GM21526 (cell line): ENCODE measurements around the gene IRS4.

ENCODE experiments used
- ATAC-seq: cut with Tn5 transposase; IDR thresholded peaks from one replicate; pipeline ENCODE4 v1.9.1; 2021; ENCODE audit warnings: moderate library complexity; ENCODE audit not compliant: unreplicated experiment, low FRiP score

Gene IRS4

DNA sequence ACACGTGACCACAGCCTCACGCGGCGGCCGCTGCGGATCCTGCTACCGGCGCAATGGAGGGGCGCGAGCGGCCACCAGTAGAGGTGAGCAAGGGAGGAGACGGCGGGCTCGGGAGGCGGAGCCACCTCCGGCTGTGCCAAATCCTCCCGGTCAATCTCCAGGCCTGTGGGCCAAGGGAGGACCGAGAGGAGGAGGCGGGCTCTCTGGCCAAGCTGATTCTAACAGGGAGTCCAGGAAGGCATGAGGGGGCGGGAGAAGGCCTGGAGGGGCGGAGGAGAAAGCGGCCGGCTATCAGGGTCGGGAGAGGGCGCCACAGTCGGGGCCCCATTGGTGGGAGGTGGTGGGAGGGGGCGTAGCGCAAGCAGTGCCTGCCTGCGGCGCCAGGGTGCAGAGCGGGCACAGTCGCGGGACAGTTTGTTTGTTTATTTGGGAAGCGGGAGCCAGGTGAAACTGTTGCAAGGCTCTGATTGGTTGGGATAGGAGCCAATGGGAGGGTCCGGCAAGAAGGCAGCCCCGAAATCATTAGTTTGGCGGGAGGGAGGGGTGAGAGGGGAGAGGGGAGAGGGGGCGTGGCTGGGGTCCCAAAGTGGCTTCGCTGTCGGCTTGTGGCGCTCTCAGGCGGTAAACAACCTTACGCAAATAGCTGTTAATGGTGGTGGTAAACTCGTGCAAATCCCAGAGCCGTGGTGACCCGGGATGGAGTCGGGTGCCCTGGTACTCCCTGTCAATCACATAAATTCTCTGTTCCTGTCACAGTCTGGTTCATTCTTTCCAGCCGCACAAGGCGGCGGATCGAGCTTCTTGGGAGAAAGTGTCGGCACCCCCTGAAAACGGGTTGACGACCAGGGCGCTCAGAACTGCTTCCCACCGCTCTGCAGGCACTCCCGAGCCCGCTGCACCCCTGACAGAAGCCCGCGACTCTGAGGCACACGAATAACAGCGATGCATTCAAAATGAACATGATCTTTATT is at the start of gene IRS4:
Gene IRS4 (minus strand): TSS at position 55 of the 971 bp plus-strand sequence.
- no peak for ATAC-seq

DNA sequence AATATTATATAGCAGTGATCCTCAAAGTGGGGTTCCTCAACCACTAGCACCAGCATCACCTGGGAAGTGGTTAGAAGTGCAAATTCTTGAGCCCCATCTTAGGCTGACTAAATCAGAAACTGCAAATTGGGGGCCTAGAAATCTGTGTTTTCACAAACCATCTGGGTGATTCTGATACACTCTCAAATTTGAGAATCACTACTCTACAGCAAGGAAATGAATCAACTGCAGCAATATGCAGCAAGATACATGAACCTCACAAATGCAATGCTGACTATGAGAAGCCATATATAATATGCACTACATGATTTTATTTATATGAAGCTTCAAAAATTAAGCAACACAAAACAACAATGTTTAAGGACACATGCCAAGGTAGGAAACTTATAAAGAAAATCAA is 36.2 kb upstream of the IRS4 start:
- ATAC-seq = no peak

DNA sequence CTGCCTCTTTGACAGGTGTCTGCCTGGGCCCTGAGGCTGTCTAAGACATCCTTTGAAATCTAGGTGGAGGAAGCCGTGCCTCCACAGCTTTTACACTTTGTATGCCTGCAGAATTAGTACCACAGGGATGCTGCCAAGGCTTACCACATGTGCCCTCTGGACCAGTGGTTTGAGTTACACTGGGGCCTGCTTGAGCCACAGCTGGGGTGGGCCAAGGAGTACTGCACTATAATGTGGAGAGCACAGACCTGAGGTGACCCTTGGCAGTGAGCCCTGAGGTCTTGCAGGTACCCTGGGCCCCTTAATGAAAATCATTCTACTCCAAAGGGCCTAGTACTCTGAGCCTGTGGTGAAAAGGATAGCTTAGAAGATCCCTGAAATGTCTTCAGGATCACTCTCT is 27.2 kb upstream of the IRS4 start:
- ATAC-seq = no peak

DNA sequence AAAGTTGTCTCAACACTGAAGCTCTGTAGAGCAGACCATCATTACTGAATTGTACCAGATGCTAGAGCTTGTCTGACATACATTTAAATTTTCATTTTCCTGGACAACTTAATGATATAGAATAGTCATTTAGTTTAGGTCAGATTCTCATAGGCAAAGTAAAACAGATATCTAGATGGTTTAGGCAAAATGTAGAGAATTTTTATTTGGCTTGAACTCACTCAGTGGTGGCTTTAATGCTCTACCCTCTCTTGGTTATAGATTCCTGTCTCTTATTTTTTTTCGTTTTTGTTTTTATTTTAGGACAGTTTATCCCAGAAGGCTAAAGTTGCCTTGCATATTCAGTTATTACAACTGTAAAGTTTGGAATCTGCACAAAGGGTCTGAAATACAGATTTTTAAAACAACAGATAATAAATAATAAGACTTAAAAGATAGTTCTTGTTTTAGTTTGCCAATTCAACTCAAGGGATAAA is 4.0 kb upstream of the IRS4 start:
- ATAC-seq = no peak

DNA sequence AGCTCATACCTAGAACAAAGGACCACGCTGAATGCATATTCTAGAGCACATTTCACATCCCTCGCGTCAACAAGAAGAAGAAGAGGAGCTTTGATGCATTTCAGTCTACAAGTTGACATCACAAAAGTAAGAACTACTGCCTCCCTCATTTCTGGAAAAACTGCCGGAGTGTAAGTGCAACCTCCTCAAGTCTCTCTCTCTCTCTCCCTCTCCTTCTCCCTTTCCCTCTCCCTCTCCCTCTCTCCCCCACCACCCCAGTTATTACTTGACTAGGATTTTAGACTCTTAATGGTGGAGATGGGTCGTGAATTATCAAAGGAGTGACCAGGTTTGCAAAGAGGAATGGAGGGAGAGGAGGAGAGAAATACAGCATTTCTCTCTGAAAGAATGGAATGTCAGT is 1.4 kb upstream of the IRS4 start:
- no peak for ATAC-seq

DNA sequence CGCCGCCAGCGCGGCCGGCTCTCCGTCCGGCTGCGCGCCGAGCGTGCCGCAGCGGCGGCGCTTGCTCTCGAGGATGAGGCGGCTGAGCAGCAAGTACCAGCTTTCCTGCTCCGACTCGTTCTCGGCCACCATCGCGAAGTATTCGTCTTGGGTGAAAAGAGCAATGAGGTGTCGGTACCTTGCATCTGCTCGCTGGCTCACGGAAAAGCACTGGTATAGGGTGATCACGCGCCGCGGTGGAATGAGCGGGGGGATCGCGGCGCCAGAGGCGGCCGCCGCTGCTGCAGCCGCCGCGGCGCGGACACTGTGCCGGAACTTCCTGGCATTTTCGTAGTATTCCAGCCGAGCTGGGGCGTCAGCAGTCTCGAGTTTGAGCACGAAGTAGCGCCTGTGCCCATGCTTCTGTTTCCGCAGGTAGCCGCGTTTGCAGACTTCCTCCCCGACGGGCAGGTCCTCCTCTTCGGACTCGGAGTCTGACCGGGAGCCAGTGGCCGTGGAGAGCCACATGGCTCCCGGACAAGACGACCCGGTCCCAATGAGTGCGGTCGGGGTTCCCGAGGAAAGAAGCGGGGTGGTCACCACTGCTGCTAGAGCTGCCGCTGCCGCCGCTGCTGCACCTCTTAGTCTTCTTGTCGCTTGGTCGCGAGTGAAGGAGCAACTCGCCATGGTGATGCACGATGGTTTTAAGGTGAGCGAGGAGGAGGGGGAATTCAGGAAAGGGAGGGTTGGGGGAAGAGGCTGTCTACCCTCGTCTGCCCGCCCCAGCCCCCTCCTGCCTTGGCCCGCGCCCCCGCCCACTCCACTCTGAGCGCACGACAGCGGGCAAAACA is 469 bp downstream of the IRS4 start:
- ATAC-seq = no peak

DNA sequence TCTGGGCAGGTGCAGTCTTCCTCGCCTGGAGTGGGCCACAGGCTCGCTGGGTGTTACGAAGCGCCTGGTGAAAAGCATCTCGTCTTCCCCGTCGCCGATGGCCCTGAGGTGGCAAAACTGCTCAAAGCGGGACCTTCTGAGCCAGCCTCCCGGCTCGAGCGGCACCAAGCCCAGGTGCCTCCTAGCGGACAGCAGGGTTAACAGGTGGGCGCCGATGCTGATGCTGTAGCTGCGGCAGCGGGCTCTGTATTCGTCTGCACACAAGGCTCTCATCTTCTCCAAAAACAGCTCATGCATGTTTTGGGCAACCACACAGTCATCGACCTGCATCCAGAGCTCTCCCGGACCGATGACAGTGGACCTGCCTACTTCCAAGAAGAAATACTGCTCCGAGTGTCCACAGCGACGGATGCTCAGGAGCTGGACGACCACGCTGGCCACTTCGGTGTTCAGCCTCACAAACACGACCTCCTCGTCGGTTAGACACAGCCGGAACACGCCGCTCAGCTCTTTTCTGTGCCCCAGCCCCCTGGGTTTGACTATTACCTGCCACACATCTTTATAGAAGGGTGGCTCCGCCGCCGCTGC is 1.2 kb downstream of the IRS4 start:
- peak; percentile 48 for ATAC-seq

DNA sequence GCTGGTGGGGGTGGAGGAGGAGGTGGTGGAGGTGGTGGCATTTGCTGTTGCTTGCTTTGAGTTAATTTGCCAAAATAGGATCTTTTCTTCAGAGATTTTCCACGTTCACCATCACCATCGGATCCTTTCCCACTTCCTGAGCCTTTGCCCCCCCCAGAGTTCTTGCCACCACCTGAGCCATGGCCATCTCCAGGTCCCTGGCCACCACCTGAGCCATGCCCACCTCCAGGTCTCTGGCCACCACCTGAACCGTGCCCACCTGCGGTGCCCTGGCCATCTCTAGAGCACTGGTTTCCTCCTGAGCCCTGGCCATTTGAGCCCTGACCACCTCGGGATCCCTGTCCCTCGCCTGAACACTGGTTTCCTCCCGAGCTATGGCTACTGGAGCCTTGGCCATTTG is 1.9 kb downstream of the IRS4 start:
- ATAC-seq = no peak

DNA sequence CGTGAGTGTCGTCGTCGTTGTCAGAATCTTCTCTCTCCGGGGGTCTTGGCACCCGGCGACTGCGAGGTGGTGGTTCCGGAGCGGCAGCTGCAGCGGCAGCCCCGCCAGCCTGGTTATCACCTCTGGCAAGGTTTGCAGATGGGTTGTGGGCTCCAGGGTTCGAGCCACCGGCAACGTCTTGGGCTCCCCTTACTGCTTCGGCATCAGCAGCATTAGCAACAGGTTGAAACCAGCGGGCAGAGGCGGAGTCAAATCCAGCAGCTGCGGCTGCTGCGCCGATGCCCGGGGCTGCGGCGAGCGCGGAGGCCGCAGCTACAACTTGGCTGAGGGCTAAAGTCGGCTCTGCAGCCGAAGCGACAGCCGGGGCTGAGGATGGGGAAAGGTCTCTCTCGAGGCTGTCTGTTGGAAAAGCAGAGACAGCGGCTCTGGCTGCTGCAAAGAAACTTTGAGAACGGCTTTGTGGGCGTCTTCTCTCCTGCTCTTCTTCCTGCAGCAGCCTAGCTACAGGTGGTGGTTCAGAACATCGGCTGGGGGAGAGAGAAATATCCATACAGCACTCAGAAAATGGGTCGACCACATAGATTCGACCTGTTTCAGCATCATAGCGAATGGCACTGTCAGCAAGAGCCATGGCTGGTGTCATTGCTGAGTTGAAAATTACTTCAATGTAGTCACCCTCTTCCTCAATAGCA is 3.6 kb downstream of the IRS4 start:
- no peak for ATAC-seq

DNA sequence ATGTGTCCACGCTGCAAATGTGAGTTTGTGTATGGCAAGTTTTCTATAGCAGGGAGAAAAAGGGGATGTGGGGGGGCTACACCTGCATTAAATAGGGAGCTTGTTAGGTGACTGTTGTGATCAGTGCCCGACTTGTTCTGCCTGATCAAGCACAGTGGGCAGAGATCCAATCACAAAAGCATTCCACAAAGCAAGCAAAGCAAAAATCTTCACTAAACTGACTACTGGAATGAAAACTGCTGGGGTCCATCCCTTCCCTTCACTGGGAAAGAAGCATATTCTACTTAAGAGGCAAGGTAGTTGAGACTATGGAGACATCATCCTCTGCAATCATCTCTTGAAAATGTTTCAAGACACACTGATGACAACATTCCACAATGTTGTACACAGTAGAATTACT is 5.2 kb downstream of the IRS4 start:
- ATAC-seq = no peak

DNA sequence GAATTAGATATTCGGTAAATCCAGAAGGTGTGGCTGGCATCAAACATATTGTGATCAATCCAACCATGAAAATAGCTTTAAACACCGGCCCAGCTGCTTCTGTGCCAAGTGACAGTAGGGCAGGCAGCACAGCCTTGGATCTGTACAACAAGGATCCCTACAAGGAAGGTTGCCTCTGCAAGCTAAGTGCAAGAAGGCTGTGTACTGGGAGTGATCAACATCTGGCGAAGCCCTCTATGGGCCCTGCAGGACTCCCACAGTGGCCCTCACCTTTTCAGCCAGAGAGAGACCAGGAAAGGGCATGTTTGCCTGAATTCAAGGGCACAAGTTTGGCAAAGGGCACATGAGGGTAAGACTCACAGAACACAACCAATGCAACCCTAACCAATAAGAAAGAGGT is 9.6 kb downstream of the IRS4 start:
- ATAC-seq = no peak

DNA sequence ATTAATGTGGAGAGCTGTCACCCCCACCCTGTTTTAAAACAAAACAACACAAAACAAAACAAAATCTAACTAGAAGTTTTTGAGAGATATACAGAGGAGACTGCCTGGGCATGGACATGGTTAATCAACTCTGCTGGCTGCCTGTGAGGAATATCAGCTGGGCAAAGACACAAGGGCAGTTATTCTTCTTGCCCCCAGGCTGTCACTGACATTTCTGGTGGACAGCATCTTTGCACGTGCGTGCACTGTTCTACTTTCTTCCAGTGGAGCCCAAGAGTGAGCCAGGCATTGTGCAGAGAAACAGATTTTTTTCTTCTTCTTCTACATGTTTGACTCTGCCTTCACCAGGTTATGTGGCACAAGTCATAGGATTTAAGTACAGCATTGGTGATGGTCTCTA is 13.8 kb downstream of the IRS4 start:
- no peak for ATAC-seq

DNA sequence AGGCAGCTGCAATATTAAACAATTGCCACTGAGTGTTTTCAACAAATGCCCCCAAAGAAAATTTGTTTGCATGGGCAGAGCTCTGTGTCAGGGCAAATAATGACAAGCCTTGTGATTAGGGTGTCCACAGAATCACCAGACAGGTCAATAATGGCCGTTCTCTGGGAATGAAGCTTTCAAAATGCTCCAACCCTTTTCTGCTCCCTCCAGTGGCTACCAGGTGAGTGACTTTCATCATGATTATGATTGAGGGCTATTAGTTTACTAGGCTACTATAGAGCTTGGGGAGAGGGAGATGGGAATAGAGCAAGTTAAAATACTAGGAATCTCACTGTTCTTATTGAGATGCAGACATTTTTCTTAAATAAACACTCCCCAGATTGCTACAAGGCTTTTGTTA is 23.5 kb downstream of the IRS4 start:
- no peak for ATAC-seq

DNA sequence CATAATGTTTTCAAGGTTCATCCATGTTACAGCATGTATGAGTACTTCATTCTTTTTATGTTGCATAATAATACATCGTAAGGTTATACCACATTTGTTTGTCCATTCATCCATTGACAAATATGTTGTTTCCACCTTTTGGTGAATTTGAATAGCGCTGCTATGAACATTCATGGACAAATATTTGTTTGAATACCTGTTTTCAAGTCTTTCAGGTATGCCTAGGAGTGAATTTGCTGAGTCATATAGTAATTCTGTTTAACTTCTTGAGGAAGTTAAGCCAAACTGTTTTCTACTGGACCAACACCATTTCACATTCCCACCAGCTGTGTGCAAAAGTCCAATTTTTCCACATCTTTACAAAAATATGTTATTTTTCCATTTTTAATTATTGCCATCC is 31.5 kb downstream of the IRS4 start:
- ATAC-seq = no peak

DNA sequence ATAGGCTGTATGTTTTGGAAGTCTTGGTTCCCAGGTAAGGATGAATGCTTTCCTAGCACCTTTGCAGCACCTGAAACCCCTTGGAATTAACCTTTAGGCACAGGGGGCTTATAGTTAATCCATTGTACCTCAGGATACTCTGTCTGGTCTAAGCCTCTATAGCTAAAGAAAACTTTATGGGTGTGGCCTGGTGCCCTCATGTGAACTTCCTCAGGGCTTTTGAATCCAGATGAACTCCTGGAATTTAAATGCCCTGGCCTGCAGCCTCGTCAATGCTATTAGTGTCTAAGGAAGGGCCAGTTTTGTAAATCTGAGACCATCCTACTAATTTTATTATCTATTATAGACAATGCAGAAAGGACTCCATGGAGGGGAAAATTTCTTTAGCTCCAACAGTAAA is 33.8 kb downstream of the IRS4 start:
- ATAC-seq = no peak

DNA sequence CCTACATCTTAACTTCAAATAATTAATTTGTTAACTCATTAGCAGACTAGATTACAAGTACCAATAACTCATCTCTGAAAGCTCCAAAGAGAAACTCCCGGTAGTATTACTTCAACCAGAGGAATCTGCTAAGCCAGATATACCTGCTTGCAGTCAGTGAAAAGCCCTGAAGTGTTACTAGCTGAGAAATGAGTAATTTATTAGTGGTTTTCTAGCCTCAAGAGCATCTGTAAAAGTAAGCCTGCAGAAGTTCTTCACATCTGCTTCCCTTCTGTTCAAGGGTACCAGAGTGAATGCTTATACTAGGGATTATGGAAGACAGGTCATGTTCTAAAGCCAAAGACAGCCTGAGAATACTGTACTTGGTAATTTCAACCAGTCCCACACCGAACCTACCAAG is 34.7 kb downstream of the IRS4 start:
- ATAC-seq = no peak

DNA sequence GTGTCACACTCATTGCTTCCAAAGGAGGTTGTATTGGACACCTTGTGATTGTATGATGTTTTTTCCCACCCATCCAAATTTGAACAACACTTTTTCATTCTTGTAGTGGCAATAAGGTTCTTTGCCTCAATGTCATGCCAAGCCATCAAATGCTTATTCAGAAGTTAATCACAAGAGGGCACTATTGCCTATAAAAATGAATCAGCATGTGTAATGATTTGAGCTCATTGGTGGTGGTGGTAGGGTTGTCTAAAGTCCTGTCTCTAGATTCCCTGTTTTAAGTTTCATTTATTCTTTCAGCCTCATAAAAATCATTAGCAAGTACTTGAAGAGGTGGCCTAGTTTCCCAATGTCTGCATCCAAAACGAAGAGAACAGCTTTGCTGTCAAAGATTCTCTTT is 37.0 kb downstream of the IRS4 start:
- ATAC-seq = peak; percentile 67

DNA sequence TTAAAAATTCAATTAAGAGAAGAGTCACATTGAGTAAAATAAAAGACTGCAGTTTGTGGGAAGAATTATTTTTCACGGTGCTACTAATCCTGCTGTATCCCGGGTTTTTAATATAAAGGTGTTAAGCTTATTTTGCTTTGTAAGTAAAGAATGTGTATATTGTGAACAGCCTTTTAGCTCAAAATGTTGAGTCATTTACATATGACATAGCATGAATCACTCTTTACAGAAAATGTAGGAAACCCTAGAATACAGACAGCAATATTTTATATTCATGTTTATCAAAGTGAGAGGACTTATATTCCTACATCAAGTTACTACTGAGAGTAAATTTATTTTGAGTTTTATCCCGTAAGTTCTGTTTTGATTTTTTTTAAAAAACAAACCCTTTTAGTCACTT is 39.7 kb downstream of the IRS4 start:
- ATAC-seq = no peak
